Measurements from ENCODE around the gene VPS54. TPM values are rescaled to one million over a fixed set of nuclear protein-coding genes. Genes with fewer than 3 reads are reported as not detected.

Gene VPS54
- total RNA-seq, 1 experiment from 2014 or later: 12.4 TPM

GRCh38 chr2:63890678-63891077 is 128.6 kb downstream of the VPS54 start (continued):
- TF ChIP-seq, protein P1, sequence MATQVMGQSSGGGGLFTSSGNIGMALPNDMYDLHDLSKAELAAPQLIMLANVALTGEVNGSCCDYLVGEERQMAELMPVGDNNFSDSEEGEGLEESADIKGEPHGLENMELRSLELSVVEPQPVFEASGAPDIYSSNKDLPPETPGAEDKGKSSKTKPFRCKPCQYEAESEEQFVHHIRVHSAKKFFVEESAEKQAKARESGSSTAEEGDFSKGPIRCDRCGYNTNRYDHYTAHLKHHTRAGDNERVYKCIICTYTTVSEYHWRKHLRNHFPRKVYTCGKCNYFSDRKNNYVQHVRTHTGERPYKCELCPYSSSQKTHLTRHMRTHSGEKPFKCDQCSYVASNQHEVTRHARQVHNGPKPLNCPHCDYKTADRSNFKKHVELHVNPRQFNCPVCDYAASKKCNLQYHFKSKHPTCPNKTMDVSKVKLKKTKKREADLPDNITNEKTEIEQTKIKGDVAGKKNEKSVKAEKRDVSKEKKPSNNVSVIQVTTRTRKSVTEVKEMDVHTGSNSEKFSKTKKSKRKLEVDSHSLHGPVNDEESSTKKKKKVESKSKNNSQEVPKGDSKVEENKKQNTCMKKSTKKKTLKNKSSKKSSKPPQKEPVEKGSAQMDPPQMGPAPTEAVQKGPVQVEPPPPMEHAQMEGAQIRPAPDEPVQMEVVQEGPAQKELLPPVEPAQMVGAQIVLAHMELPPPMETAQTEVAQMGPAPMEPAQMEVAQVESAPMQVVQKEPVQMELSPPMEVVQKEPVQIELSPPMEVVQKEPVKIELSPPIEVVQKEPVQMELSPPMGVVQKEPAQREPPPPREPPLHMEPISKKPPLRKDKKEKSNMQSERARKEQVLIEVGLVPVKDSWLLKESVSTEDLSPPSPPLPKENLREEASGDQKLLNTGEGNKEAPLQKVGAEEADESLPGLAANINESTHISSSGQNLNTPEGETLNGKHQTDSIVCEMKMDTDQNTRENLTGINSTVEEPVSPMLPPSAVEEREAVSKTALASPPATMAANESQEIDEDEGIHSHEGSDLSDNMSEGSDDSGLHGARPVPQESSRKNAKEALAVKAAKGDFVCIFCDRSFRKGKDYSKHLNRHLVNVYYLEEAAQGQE (IDR thresholded peaks at IDR 0.05; ENCODE audit: low read depth): no peak
- TF ChIP-seq ZFX (IDR thresholded peaks at IDR 0.05): no peak
- TF ChIP-seq ZBTB33 (IDR thresholded peaks at IDR 0.05; ENCODE audit: extremely low read depth, insufficient replicate concordance, low read length): no peak
- TF ChIP-seq CBX3 (IDR thresholded peaks at IDR 0.05; ENCODE audit: low read depth): no peak

DNA sequence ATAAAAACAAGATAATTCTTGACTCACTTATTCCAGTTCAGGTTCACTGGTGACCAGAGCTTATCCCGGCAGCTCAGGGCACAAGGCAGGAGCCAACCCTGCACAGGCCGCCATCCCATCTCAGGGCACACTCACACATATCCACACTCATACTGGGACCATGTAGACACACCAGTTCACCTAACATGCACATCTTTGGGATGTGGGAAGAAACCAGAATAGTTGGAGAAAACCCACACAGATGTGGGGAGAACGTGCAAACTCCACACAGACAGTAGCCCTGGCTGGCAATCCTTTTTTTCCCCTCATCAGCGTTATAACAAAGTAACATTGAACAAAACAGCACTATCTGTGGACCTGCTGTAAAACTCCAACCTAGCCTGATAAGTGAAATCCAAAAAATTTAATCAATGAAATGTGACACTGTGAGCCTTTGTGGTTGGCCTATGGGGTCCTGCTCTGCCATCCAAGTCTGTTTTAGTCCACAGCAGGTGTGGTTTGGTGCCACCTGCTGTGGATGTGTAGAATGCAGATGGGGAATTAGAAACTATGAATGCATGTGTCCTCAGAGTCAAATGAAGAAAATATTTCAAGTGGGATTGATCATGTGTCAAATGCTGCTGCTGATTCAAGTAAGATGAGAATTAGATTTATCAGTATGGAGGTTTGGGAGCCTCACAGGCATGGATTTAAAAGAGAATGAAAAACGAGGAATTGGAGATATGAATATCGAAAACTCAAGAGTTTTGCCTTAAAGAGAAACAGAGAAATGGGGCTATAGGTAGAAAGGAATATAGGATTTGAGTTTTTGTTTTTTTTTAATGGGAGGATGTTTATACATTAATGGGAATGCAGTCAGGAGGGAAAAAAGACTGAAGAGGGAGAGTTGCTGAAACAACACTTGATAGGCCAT is 130.5 kb downstream of the VPS54 start:
- ChIA-PET RAD21 (ENCODE audit: low non-redundant PET in 1 of 2, low total read pairs in 2 of 2, uncharacterized antibody in 2 of 2, unreplicated experiment in 2 of 2) (no interaction called here), POLR2A (no interaction called here), CTCF (no interaction called here)
- H3K36me3 ChIP-seq (ENCODE audit: control insufficient read depth in 1 of 2, insufficient read depth in 2 of 2, low read length in 2 of 2): peaks cover 14 to 21% of the 10 kb centered on the region in 2 experiments; a peak in 3 of 4 replicates
- no TSS peak for BruUV-seq (replicated peaks)
- no peaks in the 10 kb centered on the region for H3K27me3 ChIP-seq (ENCODE audit: insufficient read depth, low read length)
- H3K79me2 ChIP-seq (ENCODE audit: insufficient read depth, low read length): no peaks in the 10 kb centered on the region
- no peaks in the 10 kb centered on the region for H3K9me3 ChIP-seq (ENCODE audit: control insufficient read depth in 1 of 2, insufficient read depth in 1 of 2, low read depth in 1 of 2, low read length in 2 of 2)
- H2AFZ ChIP-seq (ENCODE audit: low read depth, low read length, poor library complexity, severe bottlenecking): no peak overlapping the region
- intact Hi-C loops (cut with micrococcal nuclease): loop anchor here (2.0 to 10.0 kb wide), 2 partner anchors 196 to 304 kb away; partner anchors contain the start of genes MDH1 and WDPCP
- H4K20me1 ChIP-seq (ENCODE audit: insufficient read depth): no peaks in the 10 kb centered on the region
- DNase-seq (ENCODE audit: low read depth, low spot score): peak; percentile 29
- no peaks in the 10 kb centered on the region for H3K4me1 ChIP-seq (ENCODE audit: control insufficient read depth in 1 of 2, insufficient read depth in 2 of 2, low read length in 2 of 2)
- no peak overlapping the region for H3K4me2 ChIP-seq (ENCODE audit: low read length)
- H3K27ac ChIP-seq (ENCODE audit: low read depth, low read length): no peak overlapping the region
- ATAC-seq: peak; percentile 92
- H3K4me3 ChIP-seq (replicated peaks in 1 of 2; ENCODE audit: low read depth in 1 of 2, low read length in 2 of 2): no peak overlapping the region
- H3K9ac ChIP-seq (ENCODE audit: low read length): no peak overlapping the region
- no peaks in the 10 kb centered on the region for H3K9me2 ChIP-seq (ENCODE audit: insufficient read depth)
- TF ChIP-seq, protein P2, sequence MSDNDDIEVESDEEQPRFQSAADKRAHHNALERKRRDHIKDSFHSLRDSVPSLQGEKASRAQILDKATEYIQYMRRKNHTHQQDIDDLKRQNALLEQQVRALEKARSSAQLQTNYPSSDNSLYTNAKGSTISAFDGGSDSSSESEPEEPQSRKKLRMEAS (IDR thresholded peaks at IDR 0.05): no peak
- TF ChIP-seq SP1 (IDR thresholded peaks at IDR 0.05; ENCODE audit: low read depth) (no peak), FOSL1 (IDR thresholded peaks at IDR 0.05; ENCODE audit: low read depth) (no peak), EZH2phosphoT487 (IDR thresholded peaks at IDR 0.05; ENCODE audit: borderline replicate concordance) (no peak), SIN3A (IDR thresholded peaks at IDR 0.05; ENCODE audit: low read depth) (no peak), RAD21 (IDR thresholded peaks at IDR 0.05; ENCODE audit: low read depth) (peak; percentile 92), YY1 (IDR thresholded peaks at IDR 0.05; ENCODE audit: extremely low read depth, insufficient replicate concordance, low read depth, low read length) (no peak), POLR2AphosphoS5 (IDR thresholded peaks at IDR 0.05; ENCODE audit: low read depth, low read length) (no peak), POLR2A (IDR thresholded peaks at IDR 0.05; ENCODE audit: borderline replicate concordance, extremely low read depth, insufficient read depth, insufficient read length) (no peak), ELF1 (IDR thresholded peaks at IDR 0.05; ENCODE audit: borderline replicate concordance, low read depth) (no peak)
- TF ChIP-seq, protein P1 (IDR thresholded peaks at IDR 0.05; ENCODE audit: low read depth): no peak
